Measurements from ENCODE around the gene TP53TG3D.
"Not testable (repeated sequence)": the region's sequence is repeated elsewhere in the genome, so short reads cannot be mapped to it uniquely, and the experiment has no call there.

TP53TG3D gene, protein sequence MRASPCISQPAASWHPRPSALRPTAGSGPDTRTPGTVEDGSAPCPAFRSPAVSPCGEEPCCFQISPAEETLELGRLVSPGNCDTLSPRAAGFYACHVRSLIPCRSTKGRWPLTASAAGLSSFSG

DNA sequence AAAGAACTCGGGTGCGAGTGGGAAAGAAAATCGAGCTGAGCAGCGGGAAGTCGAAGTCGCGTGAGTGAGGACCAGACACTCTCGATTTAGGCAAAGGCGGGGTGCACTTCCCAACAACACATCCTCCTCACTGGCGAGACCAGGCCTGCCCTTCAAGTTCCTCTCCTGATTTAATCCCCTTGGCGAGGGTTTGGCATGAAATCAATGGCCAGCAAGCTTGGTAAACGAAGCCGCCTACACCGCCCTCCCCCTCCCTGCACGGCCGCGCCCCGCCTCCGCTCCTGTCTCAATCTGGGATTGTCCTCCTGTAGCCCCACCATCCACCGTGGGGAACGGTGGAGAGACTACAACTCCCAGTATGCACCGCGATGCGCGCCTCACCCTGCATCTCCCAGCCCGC is at the start of gene TP53TG3D:
Gene TP53TG3D (plus strand): TSS at position 301 of the 400 bp plus-strand sequence. CDS start 68 bp downstream, at position 369.
- DNase-seq (ENCODE audit: low read depth): not testable (repeated sequence)

DNA sequence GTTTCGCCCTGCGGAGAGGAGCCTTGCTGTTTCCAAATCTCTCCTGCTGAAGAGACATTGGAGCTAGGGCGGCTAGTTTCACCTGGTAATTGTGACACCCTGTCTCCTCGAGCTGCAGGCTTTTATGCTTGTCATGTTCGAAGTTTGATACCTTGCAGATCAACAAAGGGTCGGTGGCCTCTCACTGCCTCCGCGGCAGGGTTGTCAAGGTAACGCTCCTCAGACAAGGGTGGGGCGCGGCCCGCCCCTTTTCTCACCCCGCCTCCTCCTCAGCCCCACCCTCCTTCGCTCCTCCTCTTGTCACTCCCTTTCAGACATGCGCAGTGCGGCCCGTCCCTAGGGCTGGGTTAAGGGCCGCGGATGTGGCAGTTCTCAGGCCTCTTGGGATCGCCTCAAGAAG is 421 bp downstream of the TP53TG3D start:
- not testable (repeated sequence) for DNase-seq (ENCODE audit: low read depth)

DNA sequence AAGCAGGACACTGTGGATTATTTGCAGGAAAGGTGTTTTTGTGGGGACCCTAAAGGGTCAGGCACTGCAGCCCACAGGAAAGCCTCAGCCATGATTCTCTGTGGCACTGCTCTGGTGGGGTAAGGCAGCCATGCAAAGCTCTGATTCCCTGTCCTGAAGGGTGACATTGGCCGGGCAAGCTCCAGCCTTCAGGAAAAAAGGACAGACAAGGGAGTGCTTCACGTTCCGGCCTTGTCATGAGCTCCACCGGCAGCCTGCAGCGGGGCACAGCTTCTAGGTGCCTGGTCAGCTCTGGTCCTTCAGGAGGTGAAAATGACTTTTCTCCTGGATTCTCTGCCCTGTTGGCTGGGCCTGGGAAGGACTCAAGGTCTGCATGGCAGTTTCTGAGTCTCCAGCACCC is 8.4 kb downstream of the TP53TG3D start:
- DNase-seq (ENCODE audit: low read depth): not testable (repeated sequence)

DNA sequence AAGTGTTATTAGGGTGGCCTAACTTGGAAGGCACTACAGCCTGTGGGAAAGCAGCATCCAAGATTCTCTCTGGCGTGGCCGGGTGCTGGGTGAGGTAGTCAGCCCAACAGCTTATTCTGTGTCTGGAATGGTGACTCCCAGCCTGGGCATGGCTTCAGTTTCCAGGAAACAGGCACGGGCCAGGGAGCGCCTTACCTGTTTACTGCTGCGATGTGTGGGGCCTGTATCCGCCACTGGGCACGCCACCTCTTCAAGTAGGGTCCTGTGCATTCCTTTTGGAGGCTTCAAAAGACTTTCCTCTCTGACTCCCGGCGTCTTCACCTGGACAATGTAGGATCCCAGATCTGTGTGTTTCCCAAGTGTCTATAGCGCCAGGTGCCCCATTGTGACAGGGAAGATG is 10.5 kb downstream of the TP53TG3D start:
- not testable (repeated sequence) for DNase-seq (ENCODE audit: low read depth)

DNA sequence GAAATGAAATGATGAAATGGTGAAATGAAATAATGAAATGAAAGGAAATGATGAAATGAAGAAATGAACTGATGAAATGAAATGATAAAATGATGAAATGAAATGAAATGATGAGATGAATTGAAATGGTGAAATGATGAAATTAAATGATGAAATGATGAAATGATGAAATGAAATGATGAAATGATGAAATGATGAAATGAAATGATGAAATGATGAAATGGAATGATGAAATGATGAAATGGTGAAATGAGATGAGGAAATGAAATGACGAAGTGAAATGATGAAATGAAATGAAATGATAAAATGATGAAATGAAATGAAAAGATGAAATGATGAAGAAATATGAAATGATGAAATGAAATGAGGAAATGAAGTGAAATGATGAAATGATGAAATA is 28.8 kb downstream of the TP53TG3D start:
- not testable (repeated sequence) for DNase-seq (ENCODE audit: low read depth)

DNA sequence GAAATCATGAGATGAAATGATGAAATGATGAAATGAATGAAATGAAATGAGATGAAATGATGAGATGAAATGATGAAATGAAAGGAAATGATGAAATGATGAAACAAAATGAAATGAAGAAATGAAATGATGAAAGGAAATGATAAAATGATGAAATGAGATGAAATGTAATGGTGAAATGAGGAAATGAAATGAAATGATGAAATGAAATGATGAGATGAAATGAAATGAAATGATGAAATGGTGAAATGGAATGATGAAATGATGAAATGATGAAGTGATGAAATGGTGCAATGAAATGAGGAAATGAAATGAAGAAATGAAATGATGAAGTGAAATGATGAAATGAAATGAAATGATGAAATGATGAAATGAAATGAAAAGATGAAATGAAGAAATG is 29.9 kb downstream of the TP53TG3D start:
- not testable (repeated sequence) for DNase-seq (ENCODE audit: low read depth)

DNA sequence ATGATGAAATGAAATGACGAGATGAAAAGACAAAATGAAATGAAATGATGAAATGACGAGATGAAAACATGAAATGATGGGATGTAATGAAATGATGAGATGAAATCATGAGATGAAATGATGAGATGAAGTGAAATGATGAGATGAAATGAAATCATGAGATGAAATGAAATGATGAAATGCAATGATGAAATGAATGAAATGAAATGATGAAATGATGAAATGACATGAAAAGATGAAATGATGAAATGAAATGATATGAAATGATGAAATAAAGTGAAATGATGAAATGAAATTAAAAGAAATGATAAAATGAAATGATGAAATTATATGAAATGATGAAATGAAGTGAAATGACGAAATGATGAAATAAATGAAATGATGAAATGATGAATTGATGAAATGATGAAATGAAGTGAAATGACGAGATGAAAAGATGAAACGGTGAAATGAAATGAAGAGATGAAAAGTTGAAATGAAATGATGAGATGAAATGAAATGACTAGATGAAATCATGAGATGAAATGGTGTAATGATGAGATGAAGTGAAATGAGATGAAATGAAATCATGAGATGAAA is 30.9 kb downstream of the TP53TG3D start:
- DNase-seq (ENCODE audit: low read depth): not testable (repeated sequence)

DNA sequence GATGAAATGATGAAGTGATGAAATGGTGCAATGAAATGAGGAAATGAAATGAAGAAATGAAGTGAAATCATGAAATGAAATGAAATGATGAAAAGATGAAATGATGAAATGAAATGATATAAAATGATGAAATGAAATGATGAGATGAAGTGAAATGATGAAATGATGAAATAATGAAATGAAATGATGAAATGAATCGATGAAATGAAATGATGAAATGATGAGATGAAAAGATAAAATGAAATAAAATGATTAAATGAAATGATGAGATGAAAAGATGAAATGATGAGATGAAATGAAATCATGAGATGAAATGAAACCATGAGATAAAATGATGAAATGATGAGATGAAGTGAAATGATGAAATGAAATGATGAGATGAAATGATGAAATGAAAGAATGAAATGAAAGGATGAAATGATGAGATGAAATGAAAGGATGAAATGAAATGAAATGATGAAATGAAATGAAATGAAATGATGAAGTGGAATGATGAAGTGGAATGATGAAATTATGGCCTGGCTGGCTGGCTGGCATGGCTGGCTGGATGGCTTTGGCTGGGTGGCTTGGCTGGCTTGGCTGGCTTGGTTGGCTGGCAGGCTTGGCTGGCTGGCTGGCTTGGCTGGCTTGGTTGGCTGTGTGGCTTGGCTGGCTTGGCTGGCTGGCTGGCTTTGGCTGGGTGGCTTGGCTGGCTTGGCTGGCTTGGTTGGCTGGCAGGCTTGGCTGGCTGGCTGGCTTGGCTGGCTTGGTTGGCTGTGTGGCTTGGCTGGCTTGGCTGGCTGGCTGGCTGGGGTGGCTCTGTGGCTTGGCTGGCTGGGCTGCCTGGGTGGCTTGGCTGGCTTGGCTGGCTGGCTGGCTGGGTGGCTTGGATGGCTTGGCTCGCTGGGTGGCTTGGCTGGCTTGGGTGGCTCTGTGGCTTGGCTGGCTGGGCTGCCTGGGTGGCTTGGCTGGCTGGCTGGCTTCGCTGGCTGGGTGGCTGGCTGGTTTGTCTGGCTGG is 32.0 kb downstream of the TP53TG3D start:
- DNase-seq (ENCODE audit: low read depth): not testable (repeated sequence)

DNA sequence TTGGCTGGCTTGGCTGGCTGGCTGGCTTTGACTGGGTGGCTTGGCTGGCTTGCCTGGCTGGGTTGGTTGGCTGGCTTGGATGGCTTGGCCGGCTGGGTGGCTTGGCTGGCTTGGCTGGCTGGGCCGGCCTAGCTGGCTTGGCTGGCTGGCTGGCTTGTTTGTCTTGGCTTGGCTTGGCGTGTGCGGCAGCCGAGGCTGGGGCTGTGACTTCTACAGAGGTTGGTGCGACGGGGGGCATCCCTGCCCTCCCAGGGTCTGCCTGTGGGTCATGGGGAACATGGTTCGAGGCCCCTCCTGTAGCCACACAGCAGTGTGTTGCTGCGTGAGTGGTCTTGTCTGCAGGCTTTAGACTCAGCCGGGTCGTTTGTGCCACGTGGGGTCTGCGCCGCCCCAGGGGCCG is 33.1 kb downstream of the TP53TG3D start:
- not testable (repeated sequence) for DNase-seq (ENCODE audit: low read depth)

DNA sequence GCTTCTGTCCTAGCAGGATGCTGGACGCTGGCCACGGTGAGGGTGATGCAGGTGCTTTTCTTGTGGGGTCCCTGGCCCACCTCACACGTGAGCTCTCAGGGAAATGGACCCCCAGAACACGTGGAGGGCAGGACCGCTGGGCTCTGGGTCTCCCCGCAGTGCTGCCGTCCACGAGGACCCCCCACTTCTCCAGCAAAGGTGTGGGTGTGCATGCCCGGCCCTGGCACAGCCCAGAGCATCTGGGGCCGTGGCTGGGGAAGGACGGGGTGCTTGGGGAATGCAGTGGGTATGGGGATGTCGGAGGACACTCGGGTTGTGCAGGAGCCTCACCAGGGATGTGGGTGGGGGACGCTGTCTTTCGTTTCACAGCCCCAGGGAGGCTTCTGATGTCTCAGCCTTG is 34.7 kb downstream of the TP53TG3D start:
- DNase-seq (ENCODE audit: low read depth): not testable (repeated sequence)

DNA sequence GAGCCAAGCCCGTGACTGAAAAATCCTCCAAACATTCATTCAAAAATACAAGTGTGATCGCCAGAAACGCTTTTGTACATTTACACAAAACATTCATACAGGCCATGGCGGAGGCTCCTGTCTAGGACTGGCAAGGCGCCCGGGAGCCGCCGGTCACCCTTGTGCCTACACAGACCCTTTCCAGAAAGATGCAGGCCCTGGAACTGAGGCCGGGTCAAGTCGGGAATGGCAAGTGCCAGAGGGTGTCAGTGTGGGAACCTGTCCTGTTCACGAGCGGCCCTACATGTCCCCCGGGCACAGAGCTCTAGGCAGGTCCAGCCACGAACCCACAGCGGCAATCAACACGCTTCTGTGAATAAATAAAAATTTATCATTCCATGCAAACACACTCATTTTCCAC is 36.1 kb downstream of the TP53TG3D start:
- not testable (repeated sequence) for DNase-seq (ENCODE audit: low read depth)

DNA sequence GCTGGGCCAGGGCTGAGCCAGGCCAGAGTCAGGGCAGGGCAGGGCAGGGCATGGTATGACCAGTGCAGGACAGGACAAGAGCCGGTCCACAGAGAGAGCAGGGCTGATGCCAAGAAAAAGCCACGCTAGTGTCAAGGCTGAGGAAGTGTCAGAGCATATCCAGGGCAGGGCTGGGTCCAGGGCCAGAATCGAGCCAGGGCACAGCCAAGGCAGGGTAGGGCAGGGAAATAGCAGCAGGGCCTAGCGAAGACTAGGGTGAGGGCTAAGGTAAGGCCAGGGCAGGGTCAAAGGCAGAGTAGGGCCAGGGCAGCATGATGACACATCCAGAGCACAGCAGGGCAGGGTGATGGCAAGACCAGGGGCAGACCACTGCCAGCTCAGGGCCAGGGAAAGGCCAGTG is 49.7 kb downstream of the TP53TG3D start:
- DNase-seq (ENCODE audit: low read depth): not testable (repeated sequence)
